Ectodermal cell (in vitro differentiated cells): Measurements from ENCODE around the gene OR1M1.
"Not testable (repeated sequence)": the region's sequence is repeated elsewhere in the genome, so short reads cannot be mapped to it uniquely, and the experiment has no call there.

ENCODE experiments used
- H3K27ac ChIP-seq: 2 replicates; pipeline ENCODE4 v1.7.0; 2013; ENCODE audit warnings: mild to moderate bottlenecking, low read depth, low read length; ENCODE audit not compliant: insufficient read depth, poor library complexity, severe bottlenecking
- H3K27me3 ChIP-seq: 2 replicates; pipeline ENCODE4 v1.7.0; 2013; ENCODE audit warnings: mild to moderate bottlenecking, low read length; ENCODE audit not compliant: insufficient read depth, control insufficient read depth, poor library complexity, severe bottlenecking
- H3K36me3 ChIP-seq: one replicate; pipeline ENCODE4 v1.7.0; 2013; ENCODE audit warnings: low read length; ENCODE audit not compliant: control insufficient read depth, insufficient read depth
- H3K4me1 ChIP-seq: one replicate; pipeline ENCODE4 v1.7.0; 2013; ENCODE audit warnings: low read length; ENCODE audit not compliant: control insufficient read depth, insufficient read depth
- H3K4me3 ChIP-seq: 2 replicates; pipeline ENCODE4 v1.7.0; 2013; ENCODE audit warnings: low read depth, low read length, control low read depth; ENCODE audit not compliant: insufficient read depth
- H3K9me3 ChIP-seq: 2 replicates; pipeline ENCODE4 v1.7.0; 2013; ENCODE audit warnings: mild to moderate bottlenecking, low read length, moderate library complexity; ENCODE audit not compliant: control insufficient read depth
- WGBS, 2 experiments: methylation state at CpG; one replicate each; pipeline ENCODE4 v1.1.7; 2013; ENCODE audit warnings: missing lambda C conversion rate in 2 of 2; 5-methylcytosine and 5-hydroxymethylcytosine counted together

OR1M1 gene

GRCh38 chr19:9054207-9054606 lies 32.7 kb upstream of the OR1M1 start:
- H3K4me3 ChIP-seq = no peak overlapping the region
- H3K27ac ChIP-seq = no peak overlapping the region
- H3K27me3 ChIP-seq = no peaks in the 10 kb centered on the region
- no peaks in the 10 kb centered on the region for H3K4me1 ChIP-seq
- H3K36me3 ChIP-seq = no peaks in the 10 kb centered on the region
- WGBS, 2 experiments = 85 to 88% methylated on average over 8 of the region's 8 CpGs
- H3K9me3 ChIP-seq = no peaks in the 10 kb centered on the region

- H3K4me3 ChIP-seq = no peak overlapping the region
- no peaks in the 10 kb centered on the region for H3K27me3 ChIP-seq
- 2 to 6% methylated on average over 5 to 8 of the region's 8 CpGs for WGBS, 2 experiments
- H3K27ac ChIP-seq = peak overlapping the region; percentile 50
- no peaks in the 10 kb centered on the region for H3K36me3 ChIP-seq
- H3K9me3 ChIP-seq = no peaks in the 10 kb centered on the region
- H3K4me1 ChIP-seq = no peaks in the 10 kb centered on the region
These were observed 32.1 kb upstream of the OR1M1 start for GRCh38 chr19:9054765-9055164.

GRCh38 chr19:9056131-9056530 lies 30.7 kb upstream of the OR1M1 start:
- H3K36me3 ChIP-seq, H3K4me1 ChIP-seq, H3K4me3 ChIP-seq, H3K27me3 ChIP-seq, H3K27ac ChIP-seq, H3K9me3 ChIP-seq: not testable (repeated sequence)
- 91 to 95% methylated on average over 9 of the region's 9 CpGs for WGBS, 2 experiments

- H3K4me3 ChIP-seq = no peak overlapping the region
- no peaks in the 10 kb centered on the region for H3K4me1 ChIP-seq
- H3K27me3 ChIP-seq = no peaks in the 10 kb centered on the region
- WGBS, 2 experiments = 91 to 93% methylated on average over 4 of the region's 4 CpGs
- no peaks in the 10 kb centered on the region for H3K36me3 ChIP-seq
- no peaks in the 10 kb centered on the region for H3K9me3 ChIP-seq
- no peak overlapping the region for H3K27ac ChIP-seq
These were observed 29.2 kb upstream of the OR1M1 start for GRCh38 chr19:9057505-9058258.

- no peaks in the 10 kb centered on the region for H3K36me3 ChIP-seq
- no peak overlapping the region for H3K4me3 ChIP-seq
- H3K9me3 ChIP-seq = no peaks in the 10 kb centered on the region
- H3K27ac ChIP-seq = no peak overlapping the region
- whole genome bisulfite sequencing, 2 experiments = 81 to 85% methylated on average over 12 of the region's 12 CpGs
- H3K27me3 ChIP-seq = no peaks in the 10 kb centered on the region
- no peaks in the 10 kb centered on the region for H3K4me1 ChIP-seq
These were observed 27.8 kb upstream of the OR1M1 start for GRCh38 chr19:9058905-9059667.

- Histone ChIP-seq H3K36me3 (no peaks in the 10 kb centered on the region), H3K4me3 (no peak overlapping the region), H3K4me1 (no peaks in the 10 kb centered on the region), H3K9me3 (no peaks in the 10 kb centered on the region), H3K27ac (no peak overlapping the region), H3K27me3 (no peaks in the 10 kb centered on the region)
- WGBS, 2 experiments = 82 to 87% methylated on average over 17 of the region's 17 CpGs
These were observed 26.1 kb upstream of the OR1M1 start for GRCh38 chr19:9060564-9061340.

GRCh38 chr19:9061879-9062278 lies 25.0 kb upstream of the OR1M1 start:
- Histone ChIP-seq H3K9me3 (no peaks in the 10 kb centered on the region), H3K36me3 (no peaks in the 10 kb centered on the region), H3K27ac (no peak overlapping the region), H3K4me3 (no peak overlapping the region), H3K27me3 (no peaks in the 10 kb centered on the region), H3K4me1 (no peaks in the 10 kb centered on the region)
- 91 to 93% methylated on average over 8 of the region's 8 CpGs for WGBS, 2 experiments

- Histone ChIP-seq H3K4me3 (no peak overlapping the region), H3K27me3 (no peaks in the 10 kb centered on the region), H3K27ac (no peak overlapping the region), H3K4me1 (peaks cover 7% of the 10 kb centered on the region), H3K36me3 (no peaks in the 10 kb centered on the region), H3K9me3 (no peaks in the 10 kb centered on the region)
- 86% methylated on average over 12 of the region's 12 CpGs for WGBS, 2 experiments
These were observed 21.3 kb upstream of the OR1M1 start for GRCh38 chr19:9065457-9066014.

- no peaks in the 10 kb centered on the region for H3K36me3 ChIP-seq
- no peak overlapping the region for H3K27ac ChIP-seq
- no peaks in the 10 kb centered on the region for H3K9me3 ChIP-seq
- H3K4me3 ChIP-seq = no peak overlapping the region
- 21 to 26% methylated on average over 5 of the region's 5 CpGs for WGBS, 2 experiments
- no peaks in the 10 kb centered on the region for H3K27me3 ChIP-seq
- peaks cover 9% of the 10 kb centered on the region for H3K4me1 ChIP-seq
These were observed 16.8 kb upstream of the OR1M1 start for GRCh38 chr19:9070066-9070465.

GRCh38 chr19:9071720-9072119 lies 15.1 kb upstream of the OR1M1 start:
- H3K4me1 ChIP-seq = peaks cover 17% of the 10 kb centered on the region
- H3K27me3 ChIP-seq, H3K4me3 ChIP-seq, H3K36me3 ChIP-seq, H3K27ac ChIP-seq, H3K9me3 ChIP-seq: not testable (repeated sequence)
- 92 to 95% methylated on average over 6 of the region's 6 CpGs for WGBS, 2 experiments
